Skeletal muscle cell (primary cell): ENCODE data around the gene CYTH1.
"Not testable (repeated sequence)": the region's sequence is repeated elsewhere in the genome, so short reads cannot be mapped to it uniquely, and the experiment has no call there.

ENCODE experiments used
- DNase-seq: peaks from one replicate; pipeline ENCODE4 v3.0.0-alpha.2; 2010; ENCODE audit warnings: low read depth
- H3K4me3 ChIP-seq: 2 replicates; pipeline ENCODE4 v1.5.1; 2011; ENCODE audit warnings: low read depth, mild to moderate bottlenecking, control low read depth, low read length, moderate library complexity

The CYTH1 gene

GRCh38 chr17:78678711-78679110, 103.4 kb downstream of the CYTH1 start:
- H3K4me3 ChIP-seq, result no peak overlapping the region
- no peak for DNase-seq

GRCh38 chr17:78678222-78678557, 103.9 kb downstream of the CYTH1 start:
- DNase-seq, result no peak
- H3K4me3 ChIP-seq, result no peak overlapping the region

- H3K4me3 ChIP-seq, result no peak overlapping the region
- DNase-seq, result no peak
These were observed 104.5 kb downstream of the CYTH1 start for GRCh38 chr17:78677303-78678221.

DNA sequence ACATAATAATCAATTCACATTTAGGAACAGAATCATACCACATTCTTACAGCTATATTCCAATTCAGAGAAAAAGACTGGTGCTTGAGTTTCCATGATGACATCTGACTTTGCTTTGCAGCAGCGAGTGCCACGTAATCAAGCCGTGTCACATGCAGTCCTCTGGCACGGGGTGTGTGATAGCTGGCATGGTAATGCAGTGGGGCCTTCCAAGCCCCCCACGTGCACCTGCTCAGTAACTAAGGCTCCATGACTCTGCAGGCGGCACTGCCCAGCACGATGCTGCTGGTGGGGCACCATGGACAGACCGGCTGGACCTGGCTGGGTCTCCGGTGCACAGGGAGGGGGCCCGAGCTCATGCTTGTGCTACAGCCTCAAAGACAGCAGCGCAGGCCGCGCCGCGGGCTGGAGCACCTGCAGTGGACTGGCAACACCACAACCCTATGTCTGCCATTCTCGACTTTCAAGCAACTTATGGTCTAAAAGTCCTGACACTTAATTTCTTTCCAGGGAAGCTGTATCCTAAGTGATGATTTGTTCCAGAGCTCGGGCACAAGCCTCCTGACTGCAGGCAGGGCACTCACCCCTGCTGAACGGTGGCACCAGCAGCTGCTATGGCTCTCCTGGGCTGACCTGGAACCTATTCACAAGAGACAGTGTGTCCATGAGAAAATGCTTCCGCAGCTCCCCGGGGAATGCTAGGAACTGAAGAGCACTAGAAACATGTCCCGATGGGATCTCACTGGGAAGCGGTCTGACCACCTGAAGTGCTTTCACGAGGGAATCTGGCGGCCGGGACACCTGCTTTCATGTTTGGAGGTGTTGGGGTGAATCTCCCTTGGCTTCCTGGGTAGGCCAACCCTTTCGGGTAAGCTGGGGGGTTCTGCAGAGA, 105.4 kb downstream of the CYTH1 start:
- H3K4me3 ChIP-seq, result no peak overlapping the region
- no peak for DNase-seq

- DNase-seq, result no peak
These were observed 106.2 kb downstream of the CYTH1 start for GRCh38 chr17:78675836-78676235.

DNA sequence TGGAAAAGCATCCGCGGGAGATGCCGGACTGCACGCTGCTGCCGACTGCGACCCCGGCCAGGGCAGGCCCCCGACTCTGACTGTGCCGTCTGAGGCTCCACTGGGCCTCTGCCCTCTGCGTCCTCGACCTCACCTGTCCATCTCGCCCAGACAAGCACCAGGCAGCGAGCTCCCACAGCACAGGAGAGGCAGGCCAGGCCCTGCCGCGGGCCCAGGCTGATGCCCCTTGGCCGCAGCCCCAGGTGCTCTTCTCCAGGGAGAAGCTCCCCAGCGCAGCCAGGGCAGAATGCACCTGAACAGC, 106.8 kb downstream of the CYTH1 start:
- no peak for DNase-seq
- no peak overlapping the region for H3K4me3 ChIP-seq

More at GRCh38 chr17:78675836-78676235, 106.2 kb downstream of the CYTH1 start:
- H3K4me3 ChIP-seq, result no peak overlapping the region

DNA sequence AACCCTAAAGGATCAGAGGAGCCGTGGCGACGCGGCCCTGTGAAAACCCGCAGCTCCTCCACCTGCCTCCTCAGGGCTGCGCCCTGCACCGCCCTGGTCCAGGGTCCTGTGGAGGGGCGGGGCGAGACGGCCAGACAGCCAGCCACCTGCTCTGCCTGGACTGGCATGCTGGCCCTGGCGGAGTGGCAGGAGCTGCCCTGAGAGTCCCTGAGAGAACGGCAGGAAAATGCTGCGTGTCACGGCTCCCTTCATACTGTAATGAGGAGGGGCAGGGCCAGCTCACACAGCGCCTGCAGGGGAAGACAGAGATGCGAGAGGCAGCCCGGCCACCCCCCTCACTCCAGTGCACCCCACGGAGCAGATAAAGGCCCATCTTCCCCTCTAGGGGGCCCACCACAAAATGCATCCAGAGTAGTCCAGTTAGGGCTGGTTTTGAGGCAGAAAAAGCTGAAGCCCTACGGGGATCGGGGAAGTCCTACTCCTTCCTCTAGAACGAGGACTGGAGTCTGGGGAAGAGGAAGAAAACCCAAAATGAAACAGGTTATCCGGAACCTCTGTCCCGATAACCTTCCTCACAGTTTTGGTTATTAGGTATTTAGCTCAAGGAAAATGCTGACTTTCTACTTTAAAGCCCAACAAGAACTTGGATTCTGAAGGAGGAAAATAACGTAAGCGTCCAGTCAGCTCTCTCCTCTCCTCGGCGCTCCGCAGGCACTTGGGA, 107.3 kb downstream of the CYTH1 start:
- H3K4me3 ChIP-seq, result no peak overlapping the region
- DNase-seq, result no peak

GRCh38 chr17:78674156-78674555, 107.9 kb downstream of the CYTH1 start:
- H3K4me3 ChIP-seq, result no peak overlapping the region
- DNase-seq, result no peak

- no peak for DNase-seq
- H3K4me3 ChIP-seq, result no peak overlapping the region
These were observed 108.7 kb downstream of the CYTH1 start for GRCh38 chr17:78673395-78673794.

DNA sequence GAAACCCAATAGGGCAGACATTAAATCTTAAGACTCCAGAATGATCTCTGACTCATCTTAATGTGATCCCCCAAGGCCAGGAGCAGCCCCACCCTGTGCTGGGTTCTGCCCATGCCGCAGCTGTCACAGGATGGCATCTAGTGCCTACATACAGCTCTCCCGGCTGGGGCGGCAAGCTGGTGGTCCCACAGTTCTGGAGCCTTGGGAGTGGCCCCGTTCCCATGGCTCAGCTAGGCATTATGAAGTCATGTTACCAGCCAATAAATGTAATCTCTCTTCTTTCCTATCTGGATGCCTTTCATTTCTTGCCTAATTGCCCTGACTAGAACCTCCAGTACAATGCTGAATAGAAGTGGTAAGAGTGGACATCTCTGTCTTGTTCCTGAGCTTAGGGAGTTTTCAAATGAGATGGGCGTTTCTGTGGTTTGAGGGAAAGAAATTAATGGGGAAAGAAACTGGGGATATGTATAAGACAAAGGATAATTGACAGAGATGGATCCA, 109.2 kb downstream of the CYTH1 start:
- DNase-seq, result no peak
- no peak overlapping the region for H3K4me3 ChIP-seq

DNA sequence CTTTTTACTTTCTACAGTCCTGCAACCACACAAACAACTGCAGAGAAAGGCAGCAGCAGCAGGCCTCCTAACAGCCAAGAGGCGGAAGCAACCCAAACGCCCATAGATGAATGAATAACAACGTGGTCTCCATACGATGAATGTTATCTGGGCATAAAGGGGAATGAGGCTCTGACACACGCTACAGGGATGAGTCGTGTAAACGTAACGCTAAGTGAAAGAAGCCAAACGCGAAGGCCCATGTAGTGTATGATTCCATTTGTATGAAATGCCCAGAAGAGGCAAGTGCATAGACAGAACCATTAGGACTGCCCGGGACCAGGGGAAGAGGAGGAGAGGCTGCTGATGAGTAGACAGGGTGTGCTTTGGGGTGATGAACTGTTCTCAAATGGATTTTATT, 110.1 kb downstream of the CYTH1 start:
- no peak overlapping the region for H3K4me3 ChIP-seq
- peak; percentile 41 for DNase-seq

DNA sequence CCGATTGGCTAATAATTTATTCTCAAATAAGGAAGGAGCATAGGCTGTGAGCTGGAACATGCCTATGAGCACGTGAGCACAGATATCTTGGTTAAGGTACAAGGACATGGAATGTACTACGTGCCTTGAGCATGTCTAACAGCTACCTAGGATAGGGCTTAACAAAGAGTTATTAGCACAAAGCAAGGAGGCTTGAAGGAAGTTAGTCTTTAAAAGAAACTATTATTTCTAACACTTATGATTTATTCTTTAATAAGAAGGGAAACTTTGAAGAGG, 110.4 kb downstream of the CYTH1 start:
- DNase-seq, H3K4me3 ChIP-seq: not testable (repeated sequence)

DNA sequence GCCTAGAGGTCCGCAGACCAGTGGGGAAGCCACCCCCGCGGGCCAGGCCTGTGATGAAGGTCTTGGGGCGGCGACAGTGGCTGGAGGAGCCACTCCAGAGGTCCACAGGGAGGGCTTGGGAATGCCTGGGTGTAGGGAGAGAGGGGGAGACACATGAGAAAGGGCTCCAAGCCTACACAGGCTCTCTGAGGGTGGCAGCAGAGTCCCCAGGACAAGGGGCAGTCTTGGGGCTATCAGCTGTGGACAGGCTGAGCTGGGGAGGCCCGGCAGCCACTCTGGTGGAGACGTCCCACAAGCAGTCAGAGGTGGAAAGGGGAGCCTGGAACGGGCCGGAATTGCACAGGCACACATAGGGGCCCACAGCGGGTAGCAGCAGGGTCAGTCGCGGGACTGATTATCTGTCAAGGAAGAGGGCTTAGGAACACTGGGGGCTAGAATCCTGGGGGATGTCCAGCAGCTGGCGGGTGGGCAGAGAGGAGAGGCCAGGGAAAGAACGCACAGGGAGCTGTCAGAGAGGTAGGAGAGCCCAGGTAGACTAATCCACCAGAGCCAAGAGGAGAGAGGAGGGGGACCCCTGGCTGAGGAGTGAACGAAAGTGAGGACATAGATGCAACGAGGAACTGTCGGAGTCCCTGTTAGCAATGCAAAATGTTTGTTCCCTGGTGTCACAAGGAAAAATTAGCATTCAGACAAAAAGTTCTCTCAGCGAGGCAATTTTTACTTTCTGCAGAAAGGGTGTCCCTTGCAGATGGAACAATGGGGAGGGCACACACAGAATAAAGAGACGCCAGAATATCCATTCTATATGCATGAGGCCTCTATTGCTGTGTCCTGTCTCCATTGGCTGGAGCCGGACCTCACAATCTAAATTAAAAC, 111.0 kb downstream of the CYTH1 start:
- DNase-seq, result no peak
- H3K4me3 ChIP-seq, result no peak overlapping the region

GRCh38 chr17:78669975-78670518, 112.0 kb downstream of the CYTH1 start:
- no peak overlapping the region for H3K4me3 ChIP-seq
- no peak for DNase-seq

DNA sequence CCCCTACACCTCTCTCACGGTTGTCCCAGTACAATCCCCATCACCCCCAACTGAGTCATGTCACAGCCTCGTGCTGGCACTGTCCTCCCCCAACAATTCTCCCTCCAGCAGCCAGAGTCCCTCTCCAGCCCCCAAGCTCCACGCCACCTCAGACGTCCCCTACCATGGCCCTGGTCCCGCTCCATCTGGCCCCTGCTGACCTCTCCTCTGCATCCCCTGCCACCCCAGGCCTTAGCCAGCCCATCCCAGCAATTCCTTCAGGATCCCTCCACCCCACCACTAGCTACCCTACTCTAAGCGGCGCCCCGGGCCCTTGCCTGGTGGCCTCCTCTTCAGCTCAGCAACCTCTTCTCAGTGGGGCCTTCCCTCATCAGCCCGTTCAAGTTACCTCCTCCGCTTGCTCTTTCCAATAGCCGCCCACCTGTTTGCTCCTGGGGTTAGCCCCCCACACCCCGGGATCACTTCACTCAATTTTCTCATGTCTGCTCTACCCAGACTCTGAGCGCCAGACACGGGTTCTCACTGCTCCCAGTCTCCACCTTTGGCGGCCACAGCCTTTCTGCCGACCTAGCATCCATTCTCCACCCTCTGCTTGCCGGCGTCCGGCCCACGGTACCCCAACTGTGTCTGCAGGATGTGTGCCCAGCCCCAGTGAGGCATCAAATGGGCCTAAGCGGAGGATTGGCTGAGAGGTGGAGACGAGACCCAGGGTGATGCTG, 112.7 kb downstream of the CYTH1 start:
- no peak for DNase-seq
- no peak overlapping the region for H3K4me3 ChIP-seq

- DNase-seq, result no peak
- no peak overlapping the region for H3K4me3 ChIP-seq
These were observed 113.2 kb downstream of the CYTH1 start for GRCh38 chr17:78668847-78669246.

GRCh38 chr17:78667741-78668640, 114.1 kb downstream of the CYTH1 start:
- no peak overlapping the region for H3K4me3 ChIP-seq
- DNase-seq, result no peak
